Measurements from ENCODE around the gene CDC42BPG.

Gene CDC42BPG

GRCh38 chr11:64865286-64866172, 21.1 kb upstream of the CDC42BPG start:
- no peak for DNase-seq (ENCODE audit: low spot score)

DNA sequence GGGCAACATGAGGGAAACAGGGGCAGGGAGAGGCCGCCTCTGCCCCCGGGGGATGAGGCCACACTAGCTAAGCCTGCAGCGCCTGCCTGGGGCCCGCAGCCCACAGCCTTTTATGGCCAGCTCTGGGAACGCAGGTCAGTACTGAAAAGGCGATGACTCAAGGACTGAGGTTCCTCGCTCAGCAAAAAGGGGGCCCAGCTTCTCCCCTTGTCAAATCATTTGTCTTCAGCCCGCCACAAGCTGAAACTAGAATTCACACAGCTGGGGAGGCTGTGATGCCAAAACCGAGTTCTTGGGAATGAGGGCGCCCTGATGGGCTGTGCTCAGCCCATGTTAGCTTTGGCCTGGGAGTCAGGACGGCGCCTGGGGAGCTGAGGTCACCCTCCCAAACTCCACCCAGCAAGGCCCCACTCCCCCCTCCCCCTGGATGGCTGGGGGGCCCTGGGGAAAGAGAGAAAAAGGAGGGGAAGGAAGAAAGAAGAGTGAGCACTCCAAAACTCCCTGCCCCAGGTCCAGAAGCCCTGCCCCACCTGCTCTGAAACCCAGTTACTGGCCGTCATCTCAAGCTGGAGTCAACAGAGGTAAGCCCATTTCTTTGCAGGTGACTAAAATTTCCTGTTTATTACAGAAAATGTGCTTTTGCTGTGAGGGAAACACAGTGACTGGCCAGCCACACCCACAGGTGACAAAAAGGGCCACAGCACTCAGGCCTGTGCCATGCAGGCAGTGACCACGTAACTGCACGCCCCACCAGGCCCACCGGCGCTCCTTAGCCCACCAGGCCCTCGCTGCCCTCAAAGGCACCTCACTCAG, 20.2 kb upstream of the CDC42BPG start:
- no peak for DNase-seq (ENCODE audit: low spot score)

- no peak for DNase-seq (ENCODE audit: low spot score)
Observed at GRCh38 chr11:64864135-64864472, 19.7 kb upstream of the CDC42BPG start.

GRCh38 chr11:64863391-64864060, 19.1 kb upstream of the CDC42BPG start:
- no peak for DNase-seq (ENCODE audit: low spot score)

- DNase-seq (ENCODE audit: low spot score), result no peak
Observed at GRCh38 chr11:64862987-64863390, 18.5 kb upstream of the CDC42BPG start.

DNA sequence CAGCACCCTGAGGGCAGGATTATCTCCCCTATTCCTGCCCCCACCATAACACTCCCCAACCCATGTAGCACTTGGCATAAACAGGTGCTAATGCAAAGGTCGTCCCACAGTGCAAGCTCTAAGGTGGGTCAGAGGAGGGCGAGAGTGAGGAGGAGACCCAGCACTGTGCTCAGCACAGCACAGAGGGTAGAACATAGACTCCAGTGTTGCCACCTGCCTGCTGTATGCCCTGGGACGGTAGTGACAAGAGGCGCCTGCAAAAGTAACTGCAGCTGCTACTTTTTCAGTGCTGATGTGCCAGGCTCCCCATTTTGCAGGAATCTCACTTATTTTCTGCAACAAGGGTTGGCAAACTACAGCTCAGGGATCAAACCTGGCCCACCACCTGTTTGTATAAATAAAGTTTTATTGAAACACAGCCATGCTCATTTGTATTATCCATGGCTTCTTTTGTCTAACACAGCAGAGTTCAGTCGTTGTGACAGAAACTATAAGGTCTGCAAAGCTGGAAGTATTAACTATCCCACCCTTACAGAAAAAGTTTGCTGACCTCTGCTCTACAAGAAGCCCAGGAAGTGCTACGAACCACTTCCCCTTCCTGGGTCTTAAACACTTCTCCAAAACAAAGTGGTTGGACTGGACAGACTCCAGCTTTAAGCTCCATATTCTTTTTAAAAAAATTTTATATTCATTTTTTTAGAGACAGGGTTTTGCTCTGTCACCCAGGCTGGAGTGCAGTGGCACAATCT, 16.9 kb upstream of the CDC42BPG start:
- DNase-seq (ENCODE audit: low spot score), result no peak

DNA sequence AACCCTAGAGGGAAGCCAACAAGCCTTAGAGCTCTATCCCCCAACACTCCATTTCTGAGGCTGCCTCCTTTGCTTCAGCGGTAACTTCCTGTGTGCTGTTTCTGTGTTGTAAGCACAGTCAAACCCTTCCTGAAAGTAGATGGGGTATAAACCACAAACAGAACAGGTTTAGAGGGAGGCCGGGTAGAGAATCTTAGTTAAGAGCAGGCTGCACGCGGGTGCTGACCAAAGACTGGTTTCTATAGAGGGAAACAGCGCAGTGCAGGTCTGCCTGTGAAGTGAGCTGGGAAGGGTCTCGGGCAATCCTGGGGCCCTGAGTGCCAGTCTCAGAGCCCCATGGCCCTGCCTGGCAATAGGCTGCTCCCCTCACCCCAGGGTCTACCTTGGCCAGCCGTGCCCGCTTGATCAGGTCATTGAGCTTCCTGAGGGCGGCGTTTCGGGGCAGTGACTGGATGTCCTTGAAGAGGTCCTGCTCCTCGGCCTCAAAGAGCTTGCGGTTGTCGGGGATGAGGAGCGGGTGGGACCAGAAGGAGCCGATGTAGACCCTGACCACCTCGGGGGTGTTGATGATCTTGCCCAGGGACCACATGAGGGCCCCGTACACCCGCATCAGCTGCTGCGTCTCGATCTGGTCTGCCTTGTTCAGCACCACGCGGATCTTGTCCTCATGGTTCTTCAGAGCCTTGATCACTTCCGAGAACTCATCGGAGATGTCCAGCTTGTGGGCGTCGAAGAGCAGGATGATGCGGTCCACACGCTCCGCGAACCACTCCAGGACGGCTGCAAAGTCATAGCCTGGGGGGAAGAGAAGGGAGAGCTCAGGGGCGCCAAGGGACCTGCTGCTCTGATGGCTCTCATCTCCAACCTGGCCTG, 15.3 kb upstream of the CDC42BPG start:
- DNase-seq (ENCODE audit: low spot score), result no peak

DNA sequence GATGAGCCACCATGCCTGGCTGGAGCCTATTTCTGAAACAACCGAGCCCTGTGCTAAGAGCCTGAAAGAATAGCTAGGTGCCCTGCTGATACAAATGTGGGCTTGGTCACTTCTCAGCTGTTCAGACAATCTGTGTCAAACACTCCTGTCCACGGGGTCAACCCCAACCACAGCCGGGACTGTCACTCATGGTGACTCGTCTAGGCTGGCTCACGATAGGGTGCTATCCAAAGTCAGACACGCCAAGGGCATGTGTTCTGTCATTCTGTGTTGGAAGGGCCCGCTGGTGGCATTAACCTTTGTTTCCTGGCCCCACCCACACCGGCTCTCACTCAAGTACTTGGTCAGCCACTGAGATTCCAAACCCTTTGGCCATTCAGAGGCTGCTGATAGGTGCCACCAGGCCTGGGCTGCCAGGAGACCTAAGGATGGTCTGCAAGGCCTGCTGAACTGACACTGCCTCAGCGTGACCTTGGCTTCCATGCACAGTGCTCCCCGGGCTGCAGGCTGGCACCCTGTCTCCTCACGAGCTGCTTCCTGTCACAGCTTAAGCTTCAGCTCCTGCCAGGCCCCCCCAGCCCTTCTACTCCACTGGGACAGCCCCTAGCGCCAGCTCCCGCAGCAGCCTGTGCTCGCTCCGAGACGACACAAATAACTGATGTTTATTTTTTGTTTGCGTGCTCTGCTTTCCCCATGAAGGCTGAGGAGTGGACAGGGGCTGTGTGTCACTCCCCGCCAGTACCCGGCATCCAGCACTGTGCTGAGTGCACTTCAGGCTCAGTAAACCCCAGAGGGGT, 14.2 kb upstream of the CDC42BPG start:
- DNase-seq (ENCODE audit: low spot score), result no peak

DNA sequence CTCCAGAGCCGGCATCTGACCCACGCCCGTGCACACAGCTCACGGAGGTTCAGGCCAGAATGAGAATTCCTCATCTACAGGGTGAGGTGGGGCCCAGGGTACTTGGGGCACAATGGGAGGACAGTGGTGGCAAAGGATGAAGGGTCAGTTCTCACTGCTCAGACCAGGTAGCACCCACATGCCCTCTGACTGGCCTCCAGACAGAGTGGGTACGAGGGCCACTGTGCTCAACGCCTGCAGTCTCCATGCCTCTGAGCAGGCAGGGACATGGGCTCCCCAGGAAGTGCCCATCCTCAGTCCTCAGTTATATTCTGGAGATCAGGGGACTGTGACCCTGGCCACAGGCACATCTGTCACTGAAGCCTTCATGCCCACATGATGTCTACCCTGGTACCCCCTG, 13.0 kb upstream of the CDC42BPG start:
- DNase-seq (ENCODE audit: low spot score), result no peak

DNA sequence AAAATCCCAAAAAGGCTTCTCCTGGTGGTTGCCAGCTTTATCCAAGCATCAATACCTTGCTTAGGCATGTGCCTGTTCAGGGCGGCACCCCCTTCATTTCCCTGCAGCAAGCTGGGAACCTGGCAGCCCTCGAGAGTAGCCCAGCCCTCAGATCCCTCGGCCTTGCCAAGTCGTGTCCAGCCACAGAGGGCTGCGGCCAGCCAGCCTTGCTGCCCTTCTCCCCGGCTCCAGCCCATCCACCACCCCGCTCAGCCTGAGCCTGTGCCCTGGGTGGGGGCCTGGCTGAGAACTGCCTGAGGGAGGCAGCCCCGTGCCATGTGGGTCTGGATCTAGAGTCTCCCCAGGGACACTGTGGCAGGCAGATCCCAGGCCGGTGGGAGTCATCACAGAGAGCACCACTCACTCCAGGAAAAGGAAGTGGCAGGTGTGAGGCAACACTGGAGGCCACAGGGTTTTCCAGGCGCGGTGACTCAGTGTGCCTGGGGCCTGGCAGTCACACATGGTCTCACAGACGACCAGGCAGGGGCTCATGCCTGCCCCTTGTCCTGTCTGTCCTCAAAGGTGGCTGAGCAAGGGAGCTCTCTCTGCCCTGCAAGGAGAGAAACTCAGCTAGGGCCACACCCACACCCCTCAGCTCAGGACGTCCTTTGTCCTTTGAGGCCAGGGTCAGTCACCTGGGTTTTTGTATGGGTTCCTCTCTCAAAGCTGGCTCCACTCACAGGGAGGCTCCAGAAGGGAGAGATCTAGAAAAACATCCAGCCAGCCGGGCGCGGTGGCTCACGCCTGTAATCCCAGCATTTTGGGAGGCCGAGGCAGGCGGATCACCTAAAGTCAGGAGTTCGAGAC, 12.2 kb upstream of the CDC42BPG start:
- no peak for DNase-seq (ENCODE audit: low spot score)

- no peak for DNase-seq (ENCODE audit: low spot score)
Observed at GRCh38 chr11:64855596-64856304, 11.3 kb upstream of the CDC42BPG start.

- DNase-seq (ENCODE audit: low spot score), result peak; percentile 84
Observed at GRCh38 chr11:64854534-64855502, 10.4 kb upstream of the CDC42BPG start.

GRCh38 chr11:64854157-64854533, 9.7 kb upstream of the CDC42BPG start:
- DNase-seq (ENCODE audit: low spot score), result no peak

GRCh38 chr11:64853709-64854108, 9.3 kb upstream of the CDC42BPG start:
- DNase-seq (ENCODE audit: low spot score), result no peak

GRCh38 chr11:64852804-64853509, 8.5 kb upstream of the CDC42BPG start:
- no peak for DNase-seq (ENCODE audit: low spot score)

DNA sequence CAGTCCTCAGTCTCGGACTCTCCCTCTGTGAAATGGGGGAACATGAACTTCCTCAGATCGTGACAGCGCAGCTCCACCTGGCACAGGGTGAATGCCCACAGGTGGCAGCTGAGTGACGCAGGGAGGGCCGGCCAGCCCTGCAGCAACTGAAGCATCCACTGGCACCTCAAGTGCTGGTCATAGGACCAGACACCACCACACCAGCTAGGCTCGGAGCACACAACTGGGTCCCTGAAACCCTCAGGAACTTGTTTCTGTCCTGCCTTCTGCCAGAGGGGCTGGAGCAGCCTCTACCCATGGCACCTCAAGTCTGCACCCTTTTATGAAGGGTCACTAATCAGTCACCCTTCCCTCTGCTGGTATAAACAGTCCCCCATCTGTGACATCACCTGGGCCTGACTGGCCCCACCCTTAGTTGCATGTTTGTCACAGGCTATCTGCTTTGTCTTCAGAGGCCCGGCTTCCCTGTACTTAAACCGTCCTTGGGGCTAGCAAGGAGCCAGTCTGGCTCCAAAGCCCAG, 7.4 kb upstream of the CDC42BPG start:
- DNase-seq (ENCODE audit: low spot score), result peak; percentile 66

Measured in hematopoietic multipotent progenitor cell treated with erythropoietin and hydrocortisone succinate and interleukin-3 and kit ligand, for 17 days (in vitro differentiated cells).